H1 (cell line): ENCODE data around the gene HS3ST6. TPM values are rescaled to one million over a fixed set of nuclear protein-coding genes. Genes with fewer than 3 reads are reported as not detected.
A peak's percentile ranks its signal among the peaks of the same experiment; 100 is the strongest.

ENCODE experiments used
- CTCF ChIA-PET: fragments of 300-600 bp; sonication (Branson Sonifier 250); formaldehyde crosslinking; loops from one replicate; lab custom pipeline; 2021; ENCODE audit not compliant: partially characterized antibody; lab: Charles Lee
- POLR2A ChIA-PET: fragments of 300-600 bp; sonication (Branson Sonifier 250); formaldehyde crosslinking; loops from one replicate; lab custom pipeline; 2021; ENCODE audit warnings: inconsistent platforms; ENCODE audit not compliant: partially characterized antibody; lab: Charles Lee
- DNase-seq, 2 experiments: peaks; one replicate each; pipeline versions ENCODE4 v3.0.0 to v3.0.0-alpha.2; 2010 to 2022; ENCODE audit warnings: low spot score in 2 of 2, low read depth in 1 of 2, mixed read lengths in 1 of 2
- FAIRE-seq: peaks from 2 replicates; lab custom pipeline; 2011; peaks lifted over from hg19 to GRCh38; lab: Jason Lieb, UNC
- H2AFZ ChIP-seq: 2 replicates; pipeline ENCODE4 v1.8.1; 2012; ENCODE audit warnings: low read length, inconsistent platforms
- H2AK5ac ChIP-seq: 2 replicates; pipeline ENCODE4 v1.6.1; 2013; ENCODE audit warnings: low read depth, low read length
- H2BK120ac ChIP-seq: replicated peaks from 2 replicates; pipeline ENCODE3; 2013; ENCODE audit warnings: low read depth, low read length, inconsistent platforms
- H2BK12ac ChIP-seq: 2 replicates; pipeline ENCODE4 v1.6.1; 2013; ENCODE audit warnings: low read depth, low read length
- H2BK15ac ChIP-seq: 2 replicates; pipeline ENCODE4 v1.6.1; 2013; ENCODE audit warnings: low read length
- H2BK20ac ChIP-seq: 2 replicates; pipeline ENCODE4 v1.6.1; 2013; ENCODE audit warnings: low read length
- H2BK5ac ChIP-seq: 2 replicates; pipeline ENCODE4 v1.6.1; 2013; ENCODE audit warnings: low read depth, low read length
- H3K14ac ChIP-seq: 2 replicates; pipeline ENCODE4 v1.6.1; 2013; ENCODE audit warnings: inconsistent platforms; ENCODE audit not compliant: insufficient read length
- H3K18ac ChIP-seq: 2 replicates; pipeline ENCODE4 v1.6.1; 2013; ENCODE audit warnings: low read length; ENCODE audit errors: extremely low read depth
- H3K23ac ChIP-seq: 2 replicates; pipeline ENCODE4 v1.6.1; 2013; ENCODE audit warnings: inconsistent platforms; ENCODE audit not compliant: insufficient read length
- H3K23me2 ChIP-seq: 2 replicates; pipeline ENCODE4 v1.6.1; 2013; ENCODE audit warnings: low read depth, low read length
- H3K27ac ChIP-seq: 2 replicates; pipeline ENCODE4 v1.6.1; 2011; ENCODE audit warnings: low read depth, low read length, inconsistent platforms
- H3K27me3 ChIP-seq, 4 experiments: replicated peaks in 1 of 4; 1 replicate in 1 of 4; 2 replicates in 3 of 4; pipeline versions ENCODE4 v1.6.1 to v1.8.1; 2011 to 2013; ENCODE audit warnings: low read length in 3 of 4, mild to moderate bottlenecking in 3 of 4, inconsistent platforms in 2 of 4, mixed read lengths in 2 of 4, moderate library complexity in 1 of 4; ENCODE audit not compliant: control insufficient read depth in 3 of 4, insufficient read depth in 3 of 4; ENCODE audit errors: extremely low read depth in 1 of 4
- H3K36me3 ChIP-seq, 4 experiments: 2 replicates each; pipeline versions ENCODE4 v1.6.1 to v1.8.1; 2011 to 2013; ENCODE audit warnings: mild to moderate bottlenecking in 4 of 4, low read length in 3 of 4, moderate library complexity in 2 of 4, control low read depth in 1 of 4, inconsistent platforms in 1 of 4; ENCODE audit not compliant: insufficient read depth in 4 of 4, control insufficient read depth in 2 of 4
- H3K4ac ChIP-seq: replicated peaks from 2 replicates; pipeline ENCODE3; 2013; ENCODE audit warnings: low read length, low read depth, mixed read lengths, inconsistent platforms; ENCODE audit not compliant: insufficient read length
- H3K4me1 ChIP-seq, 4 experiments: replicated peaks in 1 of 4; 1 replicate in 1 of 4; 2 replicates in 3 of 4; pipeline versions ENCODE4 v1.6.1 to v1.8.1; 2011 to 2013; ENCODE audit warnings: low read length in 3 of 4, inconsistent platforms in 2 of 4, mixed read lengths in 1 of 4; ENCODE audit not compliant: insufficient read depth in 4 of 4, control insufficient read depth in 3 of 4
- H3K4me2 ChIP-seq, 2 experiments: 2 replicates each; pipeline versions ENCODE4 v1.6.1 to v1.8.1; 2011 to 2013; ENCODE audit warnings: low read depth in 2 of 2, low read length in 2 of 2, control low read depth in 1 of 2, inconsistent platforms in 1 of 2, mild to moderate bottlenecking in 1 of 2; ENCODE audit not compliant: insufficient read depth in 1 of 2
- H3K4me3 ChIP-seq, 4 experiments: fragments of 200-600, 300-600 bp in 1 of 4; sonication (generic), shearing (Covaris generic), sonication (Bioruptor Twin) in 1 of 4; 2 replicates each; pipeline versions ENCODE4 v1.5.1 to v1.8.1; 2011 to 2016; ENCODE audit warnings: low read length in 4 of 4, low read depth in 3 of 4, control low read depth in 2 of 4, inconsistent platforms in 2 of 4, mild to moderate bottlenecking in 2 of 4, mixed read lengths in 1 of 4, moderate library complexity in 1 of 4; ENCODE audit not compliant: insufficient read depth in 2 of 4; ENCODE audit errors: extremely low read depth in 1 of 4
- H3K56ac ChIP-seq: replicated peaks from 2 replicates; pipeline ENCODE3; 2013; ENCODE audit warnings: low read depth, mild to moderate bottlenecking, mixed read lengths, low read length, inconsistent platforms; ENCODE audit not compliant: insufficient read length
- H3K79me1 ChIP-seq: 2 replicates; pipeline ENCODE4 v1.6.1; 2013; ENCODE audit warnings: low read depth, low read length, control low read depth
- H3K79me2 ChIP-seq, 2 experiments: 2 replicates each; pipeline versions ENCODE4 v1.6.1 to v1.8.1; 2012 to 2013; ENCODE audit warnings: low read length in 2 of 2, mild to moderate bottlenecking in 2 of 2, inconsistent platforms in 1 of 2; ENCODE audit not compliant: insufficient read depth in 2 of 2, control insufficient read depth in 1 of 2
- H3K9ac ChIP-seq, 4 experiments: replicated peaks in 1 of 4; 1 replicate in 1 of 4; 2 replicates in 3 of 4; pipeline versions ENCODE4 v1.6.1 to v1.8.1; 2011 to 2013; ENCODE audit warnings: low read depth in 3 of 4, low read length in 3 of 4, control low read depth in 2 of 4, mild to moderate bottlenecking in 2 of 4, moderate library complexity in 2 of 4, inconsistent platforms in 1 of 4; ENCODE audit errors: extremely low read depth in 1 of 4
- H3K9me3 ChIP-seq, 2 experiments: 2 replicates each; pipeline versions ENCODE4 v1.6.1 to v1.8.1; 2012 to 2013; ENCODE audit warnings: mild to moderate bottlenecking in 2 of 2, moderate library complexity in 2 of 2, control low read depth in 1 of 2, inconsistent platforms in 1 of 2, low read depth in 1 of 2, low read length in 1 of 2, mixed read lengths in 1 of 2; ENCODE audit not compliant: insufficient read depth in 2 of 2
- H4K20me1 ChIP-seq, 2 experiments: replicated peaks in 1 of 2; 2 replicates each; pipeline versions ENCODE3 to v1.8.1; 2011 to 2013; ENCODE audit warnings: inconsistent platforms in 2 of 2, low read length in 2 of 2, mild to moderate bottlenecking in 1 of 2; ENCODE audit not compliant: insufficient read depth in 2 of 2, control insufficient read depth in 1 of 2
- H4K5ac ChIP-seq: 2 replicates; pipeline ENCODE4 v1.6.1; 2013; ENCODE audit warnings: low read length, low read depth, mixed read lengths, inconsistent platforms; ENCODE audit not compliant: insufficient read length
- H4K8ac ChIP-seq: 2 replicates; pipeline ENCODE4 v1.8.0; 2013; ENCODE audit warnings: mild to moderate bottlenecking, moderate library complexity, low read length, inconsistent platforms; ENCODE audit not compliant: insufficient read depth; ENCODE audit errors: extremely low read depth
- H4K91ac ChIP-seq: replicated peaks from 2 replicates; pipeline ENCODE3; 2013; ENCODE audit warnings: low read length, mixed read lengths, inconsistent platforms; ENCODE audit not compliant: insufficient read length
- CTCF ChIP-seq, 3 experiments: IDR thresholded peaks; 1 replicate in 2 of 3; 2 replicates in 1 of 3; pipeline versions ENCODE4 v1.5.1 to v1.6.1; 2011; ENCODE audit warnings: low read length in 3 of 3, mild to moderate bottlenecking in 3 of 3, inconsistent platforms in 2 of 3, low read depth in 1 of 3, moderate library complexity in 1 of 3; ENCODE audit not compliant: insufficient read depth in 1 of 3; ENCODE audit errors: control extremely low read depth in 1 of 3
- SIRT6 ChIP-seq: IDR thresholded peaks from one replicate; pipeline ENCODE4 v1.7.1; 2012; ENCODE audit warnings: low read length, inconsistent platforms
- TAF7 ChIP-seq: optimal IDR thresholded peaks from 2 replicates; pipeline ENCODE3; 2011; ENCODE audit warnings: low read depth, mild to moderate bottlenecking, inconsistent platforms, low read length, moderate library complexity, borderline replicate concordance
- WGBS, 2 experiments: shearing (Covaris generic) in 1 of 2; methylation state at CpG; one replicate each; pipeline versions ENCODE4 v1.1.6 to v1.1.7; 2013 to 2015; ENCODE audit warnings: low lambda C conversion rate in 2 of 2, mixed read lengths in 2 of 2, inconsistent platforms in 1 of 2, low coverage in 1 of 2, missing lambda C conversion rate in 1 of 2; ENCODE audit not compliant: insufficient replicate concordance in 2 of 2, insufficient coverage in 1 of 2, insufficient read length in 1 of 2; ENCODE audit errors: extremely low coverage in 1 of 2, missing lambda C conversion rate in 1 of 2; 5-methylcytosine and 5-hydroxymethylcytosine counted together
- polyA plus RNA-seq, 7 experiments: library from polyadenylated mRNA; depleted of rRNA in 3 of 7; stranded (reverse) in 5 of 7; unstranded in 2 of 7; fragments of >200 nt in 5 of 7; fragments of 200-250 nt in 2 of 7; gene quantifications; 1 replicate in 5 of 7; 2 replicates in 1 of 7; 4 replicates in 1 of 7; pipeline versions ENCODE4 v1.2.1 to v1.2.3, GENCODE V29; 2011 to 2013; ENCODE audit warnings: missing spikeins in 2 of 7, mixed read lengths in 2 of 7
- total RNA-seq: library from RNA; stranded (reverse); fragmentation: NEBNext Ultra II Directional; extraction: Animal tissue kit (Norgen Biotek cat#: 25700); gene quantifications from 2 replicates; pipeline ENCODE4 v1.2.1, GENCODE V29; 2021

HS3ST6 gene
- total and polyA plus RNA-seq, 2 of the 8 experiments (the other 6 are each of a cell fraction or from before 2014, with no cell fraction given) = 0.36 to 0.39 TPM

DNA sequence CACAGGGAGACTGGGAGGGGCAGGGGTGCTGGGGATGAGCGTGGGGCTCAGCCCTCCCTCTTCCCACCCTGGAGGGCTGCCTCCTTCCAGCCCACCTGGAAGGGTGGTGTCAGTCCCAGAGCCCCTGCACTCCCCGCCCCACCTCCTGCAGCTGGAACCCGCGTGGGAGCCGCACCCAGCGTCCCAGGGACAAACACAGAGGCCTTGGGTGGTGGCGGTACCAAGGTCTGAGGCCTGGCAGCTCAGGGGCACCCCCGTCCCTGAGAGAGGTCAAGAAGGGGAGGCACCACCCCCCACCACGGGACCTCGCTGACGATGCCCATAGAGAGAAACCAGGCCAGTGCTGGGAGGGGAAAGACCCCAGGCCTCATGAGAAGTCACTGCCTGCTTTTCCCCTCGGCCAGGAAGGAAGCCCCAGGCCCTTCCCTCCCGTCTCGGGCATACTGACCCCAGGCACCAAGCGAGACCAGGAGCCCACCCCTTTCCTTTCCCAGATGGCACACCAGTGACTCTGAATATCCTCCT lies 4.1 kb downstream of the HS3ST6 start:
- H2AK5ac ChIP-seq = no peak overlapping the region
- POLR2A ChIA-PET = interaction anchor here (0.9 to 1.9 kb wide), 6 partner anchors 9 to 141 kb away, joined by 3 to 7 read pairs (median 4); partner anchors contain the start of genes EME2, FAHD1, HAGH and MRPS34
- 73% methylated on average over 14 of the region's 15 CpGs; no CpG with 5 or more reads in 1 of the 2 experiments for WGBS, 2 experiments
- no peak overlapping the region for H4K5ac ChIP-seq
- no peak overlapping the region for H3K4me3 ChIP-seq
- peaks cover under 1 to 9% of the 10 kb centered on the region in 2 experiments for H4K20me1 ChIP-seq
- no peak overlapping the region for H3K23ac ChIP-seq
- peaks cover 7% of the 10 kb centered on the region; the same call in 1 of the 2 replicates for H3K23me2 ChIP-seq
- H3K27me3 ChIP-seq = peaks cover 23 to 47% (median 41%) of the 10 kb centered on the region in 4 experiments
- peak overlapping the region; percentile 28; the same call in 1 of the 2 replicates for H4K8ac ChIP-seq
- H3K4me2 ChIP-seq = peak overlapping the region in 1 of 2 experiments; percentile 1; a peak in 1 of 4 replicates
- H3K36me3 ChIP-seq = peaks cover 0 to 7% (median 0%) of the 10 kb centered on the region in 4 experiments; a peak in 1 of 8 replicates
- H3K14ac ChIP-seq = no peak overlapping the region
- FAIRE-seq (no peak), DNase-seq (no peak)
- H2BK20ac ChIP-seq = no peak overlapping the region
- no peak overlapping the region for H4K91ac ChIP-seq
- H3K56ac ChIP-seq = no peak overlapping the region
- TF ChIP-seq TAF7 (no peak), CTCF (IDR thresholded peaks at IDR 0.05; ENCODE audit: control extremely low read depth in 1 of 3, insufficient read depth in 1 of 3, low read depth in 1 of 3, low read length in 3 of 3) (no peak), SIRT6 (no peak)
- no peak overlapping the region for H2AFZ ChIP-seq
- peak overlapping the region; percentile 66; the same call in 1 of the 2 replicates for H2BK5ac ChIP-seq
- peak overlapping the region; percentile 78; the same call in 1 of the 2 replicates for H3K18ac ChIP-seq
- H3K79me2 ChIP-seq = no peaks in the 10 kb centered on the region
- no peaks in the 10 kb centered on the region for H3K9me3 ChIP-seq
- H3K9ac ChIP-seq = no peak overlapping the region
- H3K4ac ChIP-seq = peak overlapping the region; percentile 59
- H3K27ac ChIP-seq = no peak overlapping the region
- H2BK15ac ChIP-seq = 0 out of 2 replicates have a peak overlapping the region, but pooled peaks have one; percentile 61
- CTCF ChIA-PET = interaction anchor here (0.6 to 4.0 kb wide), 7 partner anchors 10 to 498 kb away, joined by 3 to 19 read pairs (median 7); no protein-coding TSS in a partner anchor
- H3K79me1 ChIP-seq = no peaks in the 10 kb centered on the region
- peaks cover 0 to 31% (median 20%) of the 10 kb centered on the region in 4 experiments; a peak in 6 of 7 replicates for H3K4me1 ChIP-seq
- H2BK120ac ChIP-seq = no peak overlapping the region
- peak overlapping the region; percentile 84; the same call in 1 of the 2 replicates for H2BK12ac ChIP-seq
